HG02970 (cell line): Measurements from ENCODE around the gene PRR12.

Experiments
- ATAC-seq: cut with Tn5 transposase; IDR thresholded peaks from one replicate; pipeline ENCODE4 v1.9.1; 2021; ENCODE audit warnings: mild to moderate bottlenecking, moderate library complexity, moderate number of reproducible peaks; ENCODE audit not compliant: unreplicated experiment, low FRiP score

PRR12 gene

GRCh38 chr19:49589502-49589905 is 1.5 kb upstream of the PRR12 start:
- ATAC-seq, result no peak

- ATAC-seq, result peak; percentile 59
Observed at GRCh38 chr19:49590071-49590970, 661 bp upstream of the PRR12 start.

- ATAC-seq, result no peak
Observed at GRCh38 chr19:49591731-49592485, 926 bp downstream of the PRR12 start.

- ATAC-seq, result no peak
Observed at GRCh38 chr19:49592486-49593232, 1.7 kb downstream of the PRR12 start.

- ATAC-seq, result peak; percentile 46
Observed at GRCh38 chr19:49593233-49594113, 2.5 kb downstream of the PRR12 start.

- ATAC-seq, result no peak
Observed at GRCh38 chr19:49594157-49594992, 3.4 kb downstream of the PRR12 start.

- ATAC-seq, result no peak
Observed at GRCh38 chr19:49594993-49595818, 4.2 kb downstream of the PRR12 start.

- no peak for ATAC-seq
Observed at GRCh38 chr19:49595819-49596404, 4.9 kb downstream of the PRR12 start.

- no peak for ATAC-seq
Observed at GRCh38 chr19:49596407-49596806, 5.4 kb downstream of the PRR12 start.

GRCh38 chr19:49596954-49597702 is 6.1 kb downstream of the PRR12 start:
- no peak for ATAC-seq

GRCh38 chr19:49597703-49597974 is 6.7 kb downstream of the PRR12 start:
- no peak for ATAC-seq

GRCh38 chr19:49599378-49600295 is 8.7 kb downstream of the PRR12 start:
- no peak for ATAC-seq

GRCh38 chr19:49601482-49602038 is 10.6 kb downstream of the PRR12 start:
- no peak for ATAC-seq

- ATAC-seq, result no peak
Observed at GRCh38 chr19:49602806-49603205, 11.8 kb downstream of the PRR12 start.

GRCh38 chr19:49605605-49606004 is 14.6 kb downstream of the PRR12 start:
- no peak for ATAC-seq

GRCh38 chr19:49609499-49610092 is 18.6 kb downstream of the PRR12 start:
- ATAC-seq, result no peak
